HG02840 (cell line): ENCODE data around the gene CCDC120.

Experiments
- ATAC-seq: cut with Tn5 transposase; IDR thresholded peaks from one replicate; pipeline ENCODE4 v1.9.1; 2021; ENCODE audit warnings: mild to moderate bottlenecking, moderate library complexity, moderate number of reproducible peaks; ENCODE audit not compliant: unreplicated experiment, low FRiP score

The CCDC120 gene

GRCh38 chrX:49061916-49062315 is 3.1 kb downstream of the CCDC120 start:
- ATAC-seq: no peak

GRCh38 chrX:49063715-49064114 is 4.9 kb downstream of the CCDC120 start:
- no peak for ATAC-seq

GRCh38 chrX:49064303-49064702 is 5.5 kb downstream of the CCDC120 start:
- no peak for ATAC-seq

GRCh38 chrX:49064735-49065134 is 5.9 kb downstream of the CCDC120 start:
- no peak for ATAC-seq

- no peak for ATAC-seq
These were observed 7.5 kb downstream of the CCDC120 start for GRCh38 chrX:49066278-49066677.

- ATAC-seq: no peak
These were observed 7.9 kb downstream of the CCDC120 start for GRCh38 chrX:49066690-49067089.

GRCh38 chrX:49067285-49068120 is 8.7 kb downstream of the CCDC120 start:
- no peak for ATAC-seq

GRCh38 chrX:49069038-49069437 is 10.2 kb downstream of the CCDC120 start:
- ATAC-seq: no peak

GRCh38 chrX:49070988-49071387 is 12.2 kb downstream of the CCDC120 start:
- no peak for ATAC-seq

- ATAC-seq: no peak
These were observed 13.3 kb downstream of the CCDC120 start for GRCh38 chrX:49071877-49072711.

GRCh38 chrX:49072712-49073095 is 13.9 kb downstream of the CCDC120 start:
- ATAC-seq: no peak

GRCh38 chrX:49073601-49074575 is 15.1 kb downstream of the CCDC120 start, which contains the start of gene PRAF2:
PRAF2 (minus strand) TSS chrX:49074002; CDS start chrX:49073987, 15 bp downstream.
- no peak for ATAC-seq

GRCh38 chrX:49075347-49075746 is 16.5 kb downstream of the CCDC120 start:
- ATAC-seq: no peak

- ATAC-seq: no peak
These were observed 19.1 kb downstream of the CCDC120 start for GRCh38 chrX:49077941-49078340.

GRCh38 chrX:49079489-49080428 is 21.0 kb downstream of the CCDC120 start, which contains the start of gene WDR45:
WDR45 (minus strand) TSS chrX:49079887; CDS start chrX:49078095, 1,792 bp downstream.
- ATAC-seq: no peak

GRCh38 chrX:49082271-49082871 is 23.6 kb downstream of the CCDC120 start:
- ATAC-seq: no peak

GRCh38 chrX:49089553-49089952 is 30.8 kb downstream of the CCDC120 start:
- no peak for ATAC-seq

GRCh38 chrX:49096419-49096818 is 37.6 kb downstream of the CCDC120 start:
- no peak for ATAC-seq
